GM15510 (cell line): ENCODE measurements around the gene CARNS1.
A peak's percentile ranks its signal among the peaks of the same experiment; 100 is the strongest.

Experiments used
- POLR2A ChIP-seq: IDR thresholded peaks from 3 replicates; pipeline ENCODE4 v1.6.1; 2011; ENCODE audit warnings: borderline replicate concordance; ENCODE audit not compliant: insufficient read length; ENCODE audit errors: extremely low read depth

Gene CARNS1

GRCh38 chr11:67372321-67372992 lies 43.0 kb upstream of the CARNS1 start:
- TF ChIP-seq POLR2A = no peak

GRCh38 chr11:67372993-67373647 lies 42.4 kb upstream of the CARNS1 start, which contains the start of gene CLCF1:
CLCF1 (minus strand) TSS chr11:67373598; CDS start chr11:67373539, 59 bp downstream.
- peak; percentile 28 for TF ChIP-seq POLR2A

- no peak for TF ChIP-seq POLR2A
Observed at GRCh38 chr11:67373648-67374570, 41.6 kb upstream of the CARNS1 start.

GRCh38 chr11:67374571-67375281 lies 40.8 kb upstream of the CARNS1 start:
- no peak for TF ChIP-seq POLR2A

- no peak for TF ChIP-seq POLR2A
Observed at GRCh38 chr11:67375320-67376055, 40.0 kb upstream of the CARNS1 start.

GRCh38 chr11:67376063-67376820 lies 39.2 kb upstream of the CARNS1 start:
- TF ChIP-seq POLR2A = no peak

GRCh38 chr11:67376873-67377808 lies 38.3 kb upstream of the CARNS1 start:
- TF ChIP-seq POLR2A = no peak

GRCh38 chr11:67378544-67378943 lies 36.9 kb upstream of the CARNS1 start:
- TF ChIP-seq POLR2A = no peak

- no peak for TF ChIP-seq POLR2A
Observed at GRCh38 chr11:67379061-67380058, 36.1 kb upstream of the CARNS1 start.

GRCh38 chr11:67381244-67381972 lies 34.1 kb upstream of the CARNS1 start:
- TF ChIP-seq POLR2A = peak; percentile 17
